Astrocyte (in vitro differentiated cells and primary cell): Measurements from ENCODE around the gene PAPPA2.

Experiments used
- CTCF ChIP-seq: IDR thresholded peaks from 2 replicates; pipeline ENCODE4 v1.5.1; 2011; ENCODE audit warnings: low read depth, mild to moderate bottlenecking, inconsistent platforms, low read length, moderate library complexity; ENCODE audit not compliant: insufficient read depth
- EZH2 ChIP-seq: IDR thresholded peaks from 2 replicates; pipeline ENCODE4 v1.6.1; 2012; ENCODE audit warnings: mild to moderate bottlenecking, low read length, inconsistent platforms; ENCODE audit not compliant: insufficient read depth

- TF ChIP-seq CTCF (no peak), EZH2 (no peak)
These were observed 302.6 kb downstream of the PAPPA2 start for GRCh38 chr1:176765608-176766007.
